Heart left ventricle (tissue), 16 donors: ENCODE measurements around the gene GGACT. TPM values are rescaled to one million over a fixed set of nuclear protein-coding genes. Genes with fewer than 3 reads are reported as not detected.

Source experiments
- ATAC-seq, 4 donors: fragments of 200-7000 bp; cut with Tn5 transposase; one replicate each; pipeline ENCODE4 v1.9.1; 2020 to 2022; ENCODE audit warnings: moderate library complexity in 4 of 4, mild to moderate bottlenecking in 3 of 4, moderate number of reproducible peaks in 1 of 4
- DNase-seq, 5 donors: peaks; one replicate each; pipeline ENCODE4 v3.0.0-alpha.2; 2020
- H3K27ac ChIP-seq, 12 donors: fragments of 200-600 bp; sonication (generic) in 4 of 12; one replicate each; pipeline versions ENCODE4 v1.5.0 to v1.8.0; 2016 to 2022; ENCODE audit warnings: mild to moderate bottlenecking in 2 of 12
- H3K27me3 ChIP-seq, 9 donors: fragments of 200-600 bp; sonication (generic) in 2 of 9; one replicate each; pipeline versions ENCODE4 v1.5.1 to v1.8.0; 2016 to 2022; ENCODE audit warnings: mild to moderate bottlenecking in 3 of 9
- H3K36me3 ChIP-seq, 9 donors: fragments of 200-600 bp; sonication (generic) in 2 of 9; one replicate each; pipeline versions ENCODE4 v1.5.0 to v1.8.0; 2018 to 2022; ENCODE audit warnings: mild to moderate bottlenecking in 2 of 9
- H3K4me1 ChIP-seq, 12 donors: fragments of 200-600 bp; sonication (generic) in 4 of 12; one replicate each; pipeline versions ENCODE4 v1.5.0 to v1.8.0; 2016 to 2022; ENCODE audit warnings: mild to moderate bottlenecking in 3 of 12
- H3K4me3 ChIP-seq, 12 donors: fragments of 200-600 bp; sonication (generic) in 4 of 12; one replicate each; pipeline versions ENCODE4 v1.5.0 to v1.8.0; 2017 to 2022; ENCODE audit warnings: mild to moderate bottlenecking in 9 of 12, moderate library complexity in 4 of 12
- H3K9me3 ChIP-seq, 12 donors: fragments of 200-600 bp; sonication (generic) in 4 of 12; one replicate each; pipeline versions ENCODE4 v1.5.0 to v1.8.0; 2016 to 2022; ENCODE audit warnings: mild to moderate bottlenecking in 1 of 12
- CTCF ChIP-seq, 12 donors: fragments of 200-600 bp; sonication (generic) in 4 of 12; IDR thresholded peaks; one replicate each; pipeline versions ENCODE4 v1.5.0 to v1.8.0; 2018 to 2022; ENCODE audit warnings: antibody characterized with exemption in 12 of 12, mild to moderate bottlenecking in 5 of 12
- POLR2A ChIP-seq, 2 donors: fragments of 450-650 bp; IDR thresholded peaks; one replicate each; pipeline ENCODE4 v1.6.1; 2017; ENCODE audit warnings: antibody characterized with exemption in 2 of 2, mild to moderate bottlenecking in 2 of 2, moderate library complexity in 2 of 2
- WGBS, 4 donors: extraction: QIAGEN DNeasy Blood & Tissue Kit in 2 of 4; methylation state at CpG; one replicate each; pipeline versions ENCODE4 v1.1.5 to v1.1.7; 2013 to 2018; 5-methylcytosine and 5-hydroxymethylcytosine counted together
- intact Hi-C, 10 donors: fragments of 100-400 bp; cut with DNase I; formaldehyde crosslinking; loops; one replicate each; pipeline versions ENCODE4 v1.11.1 to v1.14.2; 2022
- polyA plus RNA-seq, 2 donors: library from polyadenylated mRNA; stranded (reverse); fragments of 200-250 nt; gene quantifications; one replicate each; pipeline ENCODE4 v1.2.3, GENCODE V29; 2013
- total RNA-seq, 9 donors: library from RNA; depleted of rRNA in 2 of 9; stranded (reverse); fragments of >200 nt in 2 of 9; fragmentation: NEBNext Ultra II Directional in 3 of 9; extraction: Animal tissue kit (Norgen Biotek cat#: 25700) in 3 of 9; gene quantifications; one replicate each; pipeline versions ENCODE4 v1.1.0 to v1.2.4, GENCODE V29; 2016 to 2023
- donor health status: ischemic (EF 13 %, LVEDD 7.1; RV severe dilation, severe dysfunction).
- donor health status: healthy with polysubstance abuse.
- donor health status: DM: no; HTN: yes; CAD: no.
- donor health status: DM: no; HTN: no; CAD: no.
- donor health status: ischemic (EF 25% LVEDD 6.9; RV normal size, moderate dysfunction).
- donor health status: ischemic (EF 25% LVEDD 5.7; RV mildly dilated, moderate dysfunction).
- donor health status: healthy.
- donor health status: DM: yes; HTN: yes; CAD: no.
- donor health status: ischemic (EF 35%, LVEDD 5.7; RV mildly dilated, moderate dysfunction).
- donor health status: nonischemic (EF 11% LVEDD 7.7; RV severe dilation, severe dysfunction).
- donor health status: DM: yes; HTN: yes; CAD: no.
- donor health status: PGD.
- donor health status: ischemic (EF 29% LVEDD 5.4; RV normal size, mild dysfunction).
- donor health status: nonischemic (EF 23%, LVEDD 6.1; RV moderate dilation, normal function).

Gene GGACT
- total and polyA plus RNA-seq, 11 donors: 0.34 to 3.9 (median 1.3) TPM

- no peaks in the 10 kb centered on the region for H3K36me3 ChIP-seq
- no peak for TF ChIP-seq CTCF (IDR thresholded peaks at IDR 0.05)
- ATAC-seq (no peak), DNase-seq (no peak)
- 90 to 96% (median 95%) methylated on average over 8 of the region's 8 CpGs for WGBS, 4 donors
- intact Hi-C loops: no loop called here
- H3K27me3 ChIP-seq: no peaks in the 10 kb centered on the region
- no peak overlapping the region for H3K27ac ChIP-seq
- peaks cover 0 to 15% (median 2%) of the 10 kb centered on the region in 12 donors for H3K4me1 ChIP-seq
- H3K4me3 ChIP-seq: no peak overlapping the region
- H3K9me3 ChIP-seq: no peaks in the 10 kb centered on the region
Observed at GRCh38 chr13:100508996-100509395, 79.6 kb downstream of the GGACT start.

GRCh38 chr13:100508455-100508854, 80.1 kb downstream of the GGACT start:
- Histone ChIP-seq H3K36me3 (no peaks in the 10 kb centered on the region), H3K27me3 (no peaks in the 10 kb centered on the region), H3K27ac (no peak overlapping the region), H3K4me1 (peaks cover 0 to 15% (median 2%) of the 10 kb centered on the region in 12 donors), H3K4me3 (no peak overlapping the region), H3K9me3 (no peaks in the 10 kb centered on the region)
- TF ChIP-seq POLR2A (IDR thresholded peaks at IDR 0.05) (no peak), CTCF (IDR thresholded peaks at IDR 0.05) (no peak)
- DNase-seq: no peak
- 95 to 97% (median 96%) methylated on average over 6 of the region's 6 CpGs for WGBS, 4 donors
- intact Hi-C loops: no loop called here
- no peak for ATAC-seq

GRCh38 chr13:100506600-100507422, 81.8 kb downstream of the GGACT start:
- Histone ChIP-seq H3K36me3 (no peaks in the 10 kb centered on the region), H3K4me1 (peaks cover 0 to 15% (median 2%) of the 10 kb centered on the region in 12 donors), H3K27me3 (no peaks in the 10 kb centered on the region), H3K9me3 (no peaks in the 10 kb centered on the region), H3K27ac (no peak overlapping the region), H3K4me3 (no peak overlapping the region)
- intact Hi-C loops: no loop called here
- DNase-seq (no peak), ATAC-seq (no peak)
- WGBS, 4 donors: 73 to 80% (median 76%) methylated on average over 9 of the region's 9 CpGs
- TF ChIP-seq POLR2A (IDR thresholded peaks at IDR 0.05): no peak
- no peak for TF ChIP-seq CTCF (IDR thresholded peaks at IDR 0.05)

- DNase-seq (no peak), ATAC-seq (no peak)
- Histone ChIP-seq H3K9me3 (no peaks in the 10 kb centered on the region), H3K27ac (no peak overlapping the region), H3K4me3 (no peak overlapping the region), H3K27me3 (no peaks in the 10 kb centered on the region), H3K4me1 (peaks cover 0 to 12% (median 0%) of the 10 kb centered on the region in 12 donors), H3K36me3 (no peaks in the 10 kb centered on the region)
- TF ChIP-seq POLR2A (IDR thresholded peaks at IDR 0.05) (no peak), CTCF (IDR thresholded peaks at IDR 0.05) (no peak)
- intact Hi-C loops: no loop called here
- WGBS, 4 donors: 89 to 95% (median 91%) methylated on average over 15 of the region's 15 CpGs
Observed at GRCh38 chr13:100506154-100506553, 82.4 kb downstream of the GGACT start.
